ENCODE data around the gene GFM1. TPM values are rescaled to one million over a fixed set of nuclear protein-coding genes. Genes with fewer than 3 reads are reported as not detected.

Gene GFM1
- total RNA-seq, 4 donors from 2014 or later, result 36.4 to 46.6 (median 39.0) TPM

DNA sequence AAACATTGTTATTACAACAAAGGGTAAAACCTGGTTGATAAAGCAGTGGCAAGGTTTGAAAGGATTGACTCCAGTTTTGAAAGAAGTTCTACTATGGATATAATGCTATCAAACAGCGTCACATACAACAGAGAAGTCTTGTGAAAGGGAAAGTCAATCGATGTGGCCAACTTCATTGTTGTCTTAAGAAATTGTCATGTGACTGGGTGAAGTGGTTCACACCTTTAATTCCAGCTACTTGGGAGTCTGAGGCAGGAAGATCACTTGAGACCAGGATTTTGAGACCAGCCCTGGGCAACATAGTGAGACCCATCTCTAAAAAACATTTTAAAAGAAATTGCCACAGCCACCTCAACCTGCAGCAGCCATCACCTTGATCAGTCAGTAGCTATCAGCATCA lies 34.4 kb downstream of the GFM1 start:
- no peak for DNase-seq (ENCODE audit: extremely low spot score)
- no peak overlapping the region for H3K4me3 ChIP-seq
- H3K4me1 ChIP-seq, result no peaks in the 10 kb centered on the region
- peaks cover 0 to 49% (median 20%) of the 10 kb centered on the region in 4 donors for H3K36me3 ChIP-seq
- H3K9me3 ChIP-seq, result no peaks in the 10 kb centered on the region
- WGBS, result 100% methylated on average over 2 of the region's 2 CpGs
- no peak for TF ChIP-seq POLR2A (IDR thresholded peaks at IDR 0.05; ENCODE audit: low read depth)
- TF ChIP-seq, protein P1, sequence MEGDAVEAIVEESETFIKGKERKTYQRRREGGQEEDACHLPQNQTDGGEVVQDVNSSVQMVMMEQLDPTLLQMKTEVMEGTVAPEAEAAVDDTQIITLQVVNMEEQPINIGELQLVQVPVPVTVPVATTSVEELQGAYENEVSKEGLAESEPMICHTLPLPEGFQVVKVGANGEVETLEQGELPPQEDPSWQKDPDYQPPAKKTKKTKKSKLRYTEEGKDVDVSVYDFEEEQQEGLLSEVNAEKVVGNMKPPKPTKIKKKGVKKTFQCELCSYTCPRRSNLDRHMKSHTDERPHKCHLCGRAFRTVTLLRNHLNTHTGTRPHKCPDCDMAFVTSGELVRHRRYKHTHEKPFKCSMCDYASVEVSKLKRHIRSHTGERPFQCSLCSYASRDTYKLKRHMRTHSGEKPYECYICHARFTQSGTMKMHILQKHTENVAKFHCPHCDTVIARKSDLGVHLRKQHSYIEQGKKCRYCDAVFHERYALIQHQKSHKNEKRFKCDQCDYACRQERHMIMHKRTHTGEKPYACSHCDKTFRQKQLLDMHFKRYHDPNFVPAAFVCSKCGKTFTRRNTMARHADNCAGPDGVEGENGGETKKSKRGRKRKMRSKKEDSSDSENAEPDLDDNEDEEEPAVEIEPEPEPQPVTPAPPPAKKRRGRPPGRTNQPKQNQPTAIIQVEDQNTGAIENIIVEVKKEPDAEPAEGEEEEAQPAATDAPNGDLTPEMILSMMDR (IDR thresholded peaks at IDR 0.05), result no peak
- TF ChIP-seq POLR2AphosphoS5 (IDR thresholded peaks at IDR 0.05), result no peak
- no peak for TF ChIP-seq EP300 (IDR thresholded peaks at IDR 0.05)
- intact Hi-C loops (cut with DNase I), result loop anchor here (10.0 kb wide), 1 partner anchor 46 kb away; no protein-coding TSS in a partner anchor
- no peak overlapping the region for H3K27ac ChIP-seq (replicated peaks in 1 of 4)
- H3K27me3 ChIP-seq, result no peaks in the 10 kb centered on the region

DNA sequence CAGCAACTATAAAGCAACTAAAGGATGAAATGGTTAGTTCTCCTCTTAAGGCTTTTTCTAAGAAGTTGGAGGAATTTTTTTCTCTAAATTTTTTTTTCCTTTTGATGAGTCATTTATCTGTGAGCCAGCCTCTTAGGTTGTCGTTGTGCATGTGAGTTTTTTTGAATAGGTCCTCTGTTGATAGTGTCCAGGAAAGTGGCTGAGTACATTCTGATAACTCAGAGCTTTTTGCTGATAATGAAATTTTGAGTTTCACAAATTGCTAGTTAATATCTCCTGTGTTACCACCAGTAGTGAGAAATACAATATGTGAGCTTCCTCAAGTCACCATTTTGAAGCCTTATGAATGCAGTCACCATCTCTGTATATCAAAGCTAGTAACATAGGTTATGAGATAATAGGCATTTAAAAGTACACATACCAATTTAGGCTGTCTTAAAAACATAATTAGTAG lies 35.2 kb downstream of the GFM1 start:
- no peak for TF ChIP-seq POLR2A (IDR thresholded peaks at IDR 0.05; ENCODE audit: low read depth)
- no peak for TF ChIP-seq EP300 (IDR thresholded peaks at IDR 0.05)
- TF ChIP-seq, protein P1 (IDR thresholded peaks at IDR 0.05), result no peak
- TF ChIP-seq POLR2AphosphoS5 (IDR thresholded peaks at IDR 0.05), result no peak
- H3K36me3 ChIP-seq, result peaks cover 3 to 51% (median 23%) of the 10 kb centered on the region in 4 donors
- no peak overlapping the region for H3K27ac ChIP-seq (replicated peaks in 1 of 4)
- WGBS, result 48% methylated on average over 1 of the region's 1 CpG
- H3K27me3 ChIP-seq, result no peaks in the 10 kb centered on the region
- intact Hi-C loops (cut with DNase I), result loop anchor here (10.0 kb wide), 1 partner anchor 45 kb away; no protein-coding TSS in a partner anchor
- no peaks in the 10 kb centered on the region for H3K9me3 ChIP-seq
- no peaks in the 10 kb centered on the region for H3K4me1 ChIP-seq
- H3K4me3 ChIP-seq, result no peak overlapping the region
- no peak for DNase-seq (ENCODE audit: extremely low spot score)

DNA sequence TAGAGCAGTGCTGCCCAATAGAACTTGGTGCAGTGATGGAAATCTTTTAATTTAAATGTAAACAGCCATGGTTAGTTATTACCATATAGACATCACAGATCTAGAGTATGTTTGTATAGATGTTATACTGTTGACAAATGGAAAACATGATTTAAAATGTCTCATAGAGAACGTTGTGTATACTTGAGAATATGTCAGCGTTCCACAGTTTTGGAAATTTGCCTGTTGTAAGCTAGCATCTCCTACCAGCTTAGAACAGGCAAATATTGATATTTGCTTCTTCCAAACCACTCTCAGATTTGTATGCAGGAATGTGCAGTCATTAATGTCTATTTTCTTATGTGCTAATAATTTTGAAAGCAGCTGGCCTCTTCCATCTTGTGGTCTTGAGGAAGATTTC lies 36.5 kb downstream of the GFM1 start:
- Histone ChIP-seq H3K27me3 (no peaks in the 10 kb centered on the region), H3K27ac (replicated peaks in 1 of 4) (no peak overlapping the region), H3K36me3 (peaks cover 5 to 58% (median 30%) of the 10 kb centered on the region in 4 donors), H3K4me3 (no peak overlapping the region), H3K4me1 (no peaks in the 10 kb centered on the region), H3K9me3 (no peaks in the 10 kb centered on the region)
- TF ChIP-seq EP300 (IDR thresholded peaks at IDR 0.05) (no peak), POLR2AphosphoS5 (IDR thresholded peaks at IDR 0.05) (no peak), POLR2A (IDR thresholded peaks at IDR 0.05; ENCODE audit: low read depth) (no peak)
- TF ChIP-seq, protein P1 (IDR thresholded peaks at IDR 0.05), result no peak
- no peak for DNase-seq (ENCODE audit: extremely low spot score)
- WGBS, result 78% methylated on average over 2 of the region's 2 CpGs
- intact Hi-C loops (cut with DNase I), result no loop called here

DNA sequence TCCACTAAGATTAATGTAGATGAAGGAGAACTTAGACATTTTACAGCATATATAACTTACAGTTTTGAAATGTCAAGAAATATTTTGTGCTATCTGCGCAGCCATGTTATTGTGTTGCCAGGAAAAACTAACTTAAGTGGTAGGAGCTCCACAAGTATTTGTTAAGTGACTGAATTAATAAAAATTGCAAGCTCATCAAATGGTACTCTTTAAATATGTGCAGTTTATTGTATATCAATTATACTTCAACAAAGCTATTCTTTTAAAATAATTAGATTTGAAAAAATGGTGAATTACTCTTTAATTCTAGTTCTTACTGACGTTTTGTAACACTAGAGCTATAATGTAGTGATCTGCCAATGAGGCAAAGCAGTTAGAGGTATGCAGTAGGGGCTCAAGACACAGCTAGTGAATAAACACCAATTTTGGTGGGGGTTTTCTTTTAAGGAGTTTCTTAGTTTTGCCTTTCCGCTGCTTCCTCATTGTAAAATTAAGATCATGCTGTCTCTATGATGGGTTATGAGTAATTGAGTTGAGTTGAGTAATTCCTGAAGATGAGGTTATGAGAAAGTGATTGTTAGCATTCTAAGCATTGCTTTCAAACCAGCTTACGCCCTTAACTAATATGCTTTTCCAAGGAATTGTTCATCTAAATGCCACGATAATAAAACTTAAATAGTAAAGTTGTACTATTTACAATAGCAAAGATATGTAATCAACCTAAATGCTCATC lies 39.1 kb downstream of the GFM1 start:
- no peaks in the 10 kb centered on the region for H3K27me3 ChIP-seq
- DNase-seq (ENCODE audit: extremely low spot score), result no peak
- no peak overlapping the region for H3K27ac ChIP-seq (replicated peaks in 1 of 4)
- intact Hi-C loops (cut with DNase I), result no loop called here
- H3K4me3 ChIP-seq, result no peak overlapping the region
- H3K9me3 ChIP-seq, result no peaks in the 10 kb centered on the region
- H3K4me1 ChIP-seq, result no peaks in the 10 kb centered on the region
- no peak for TF ChIP-seq POLR2A (IDR thresholded peaks at IDR 0.05; ENCODE audit: low read depth)
- TF ChIP-seq, protein P1 (IDR thresholded peaks at IDR 0.05), result no peak
- H3K36me3 ChIP-seq, result peaks cover 4 to 49% (median 24%) of the 10 kb centered on the region in 4 donors
- WGBS, result 94% methylated on average over 5 of the region's 5 CpGs
